Liver (tissue), 9 donors: ENCODE results near the gene NFIA. TPM values are rescaled to one million over a fixed set of nuclear protein-coding genes. Genes with fewer than 3 reads are reported as not detected.
A peak's percentile ranks its signal among the peaks of the same experiment; 100 is the strongest.

Experiments
- DNase-seq: peaks from one replicate; pipeline ENCODE4 v3.0.0-alpha.2; 2017; ENCODE audit warnings: low spot score
- H3K27ac ChIP-seq, 2 donors: one replicate each; pipeline ENCODE4 v1.7.0; 2013; ENCODE audit warnings: inconsistent platforms in 2 of 2, low read length in 2 of 2, control low read depth in 1 of 2, low read depth in 1 of 2, mild to moderate bottlenecking in 1 of 2
- H3K27me3 ChIP-seq, 4 donors: one replicate each; pipeline versions ENCODE4 v1.6.1 to v1.7.0; 2013; ENCODE audit warnings: low read length in 3 of 4, inconsistent platforms in 1 of 4, mild to moderate bottlenecking in 1 of 4, moderate library complexity in 1 of 4; ENCODE audit not compliant: control insufficient read depth in 4 of 4, insufficient read depth in 4 of 4
- H3K36me3 ChIP-seq, 4 donors: one replicate each; pipeline versions ENCODE4 v1.6.1 to v1.7.0; 2013; ENCODE audit warnings: low read length in 3 of 4, mild to moderate bottlenecking in 3 of 4, low read depth in 1 of 4, moderate library complexity in 1 of 4; ENCODE audit not compliant: control insufficient read depth in 4 of 4, insufficient read depth in 3 of 4
- H3K4me1 ChIP-seq, 4 donors: one replicate each; pipeline versions ENCODE4 v1.6.1 to v1.7.0; 2013; ENCODE audit warnings: low read length in 3 of 4, mild to moderate bottlenecking in 3 of 4, moderate library complexity in 1 of 4; ENCODE audit not compliant: control insufficient read depth in 4 of 4, insufficient read depth in 4 of 4
- H3K4me3 ChIP-seq, 3 donors: one replicate each; pipeline versions ENCODE4 v1.6.1 to v1.7.0; 2013; ENCODE audit warnings: low read length in 3 of 3, control low read depth in 1 of 3, low read depth in 1 of 3, mild to moderate bottlenecking in 1 of 3
- H3K9ac ChIP-seq, 2 donors: one replicate each; pipeline ENCODE4 v1.7.0; 2013; ENCODE audit warnings: low read length in 2 of 2, mild to moderate bottlenecking in 2 of 2, moderate library complexity in 2 of 2, control low read depth in 1 of 2, low read depth in 1 of 2
- H3K9me3 ChIP-seq, 4 donors: one replicate each; pipeline versions ENCODE4 v1.6.1 to v1.7.0; 2013; ENCODE audit warnings: low read length in 3 of 4; ENCODE audit not compliant: control insufficient read depth in 4 of 4
- CTCF ChIP-seq: fragments of 150-350 bp; IDR thresholded peaks from 2 replicates; pipeline ENCODE4 v1.5.1; 2017; ENCODE audit warnings: improper control_type of control experiment, low read depth, low read length; ENCODE audit not compliant: missing input control
- FOXA1 ChIP-seq: IDR thresholded peaks from 2 replicates; pipeline ENCODE4 v1.6.1; 2016; ENCODE audit warnings: antibody characterized with exemption
- GABPA ChIP-seq, 2 donors: IDR thresholded peaks in 1 of 2; conservative IDR thresholded peaks in 1 of 2; 2 replicates each; pipeline ENCODE4 v1.6.1; 2016; ENCODE audit warnings: antibody characterized with exemption in 2 of 2, mild to moderate bottlenecking in 1 of 2, moderate library complexity in 1 of 2
- HNF4A ChIP-seq, 2 donors: conservative IDR thresholded peaks; 2 replicates each; pipeline ENCODE4 v1.6.1; 2016; ENCODE audit warnings: antibody characterized with exemption in 2 of 2, mild to moderate bottlenecking in 2 of 2
- JUND ChIP-seq, 2 donors: IDR thresholded peaks; 2 replicates each; pipeline ENCODE4 v1.6.1; 2016; ENCODE audit warnings: antibody characterized with exemption in 2 of 2
- MAX ChIP-seq: IDR thresholded peaks from 2 replicates; pipeline ENCODE4 v1.6.1; 2016; ENCODE audit warnings: antibody characterized with exemption
- NR2F2 ChIP-seq: IDR thresholded peaks from 2 replicates; pipeline ENCODE4 v1.6.1; 2016; ENCODE audit warnings: antibody characterized with exemption
- RAD21 ChIP-seq, 2 donors: IDR thresholded peaks; 2 replicates each; pipeline ENCODE4 v1.6.1; 2016; ENCODE audit warnings: antibody characterized with exemption in 2 of 2, mild to moderate bottlenecking in 2 of 2
- RXRA ChIP-seq, 2 donors: IDR thresholded peaks; 2 replicates each; pipeline ENCODE4 v1.6.1; 2017 to 2018; ENCODE audit warnings: antibody characterized with exemption in 2 of 2, mild to moderate bottlenecking in 1 of 2
- SP1 ChIP-seq: IDR thresholded peaks from 2 replicates; pipeline ENCODE4 v1.6.1; 2018; ENCODE audit warnings: antibody characterized with exemption, mild to moderate bottlenecking
- TAF1 ChIP-seq: conservative IDR thresholded peaks from 2 replicates; pipeline ENCODE4 v1.6.1; 2016; ENCODE audit warnings: antibody characterized with exemption, mild to moderate bottlenecking
- YY1 ChIP-seq: IDR thresholded peaks from 2 replicates; pipeline ENCODE4 v1.6.1; 2016; ENCODE audit warnings: antibody characterized with exemption, mild to moderate bottlenecking
- WGBS: extraction: QIAGEN DNeasy Blood & Tissue Kit; methylation state at CpG from one replicate; pipeline ENCODE4 v1.1.7; 2013; 5-methylcytosine and 5-hydroxymethylcytosine counted together
- polyA plus RNA-seq, 2 donors: library from polyadenylated mRNA; stranded (reverse) in 1 of 2; unstranded in 1 of 2; fragments of 200-250 nt in 1 of 2; fragments of >200 nt in 1 of 2; fragmentation: Nextera tagmentation in 1 of 2; extraction: Ambion mirVana in 1 of 2; gene quantifications; one replicate each; pipeline versions ENCODE4 v1.2.1 to v1.2.3, GENCODE V29; 2013 to 2015
- total RNA-seq, 2 donors: library from RNA; depleted of rRNA; stranded (reverse); fragments of >200 nt; gene quantifications; one replicate each; pipeline ENCODE4 v1.2.3, GENCODE V29; 2014
- TF ChIP-seq, protein P1 (sequence below): IDR thresholded peaks from 2 replicates; pipeline ENCODE4 v1.6.1; 2016; ENCODE audit warnings: antibody characterized with exemption
- TF ChIP-seq, protein P2 (sequence below): IDR thresholded peaks from 2 replicates; pipeline ENCODE4 v1.6.1; 2016; ENCODE audit warnings: antibody characterized with exemption
- donor health status: healthy.
- donor health status: healthy.
- donor health status: healthy.
- donor health status: healthy.
- donor health status: healthy.

The NFIA gene
- total and polyA plus RNA-seq, 4 donors: 6.8 to 53.7 (median 22.2) TPM

- TF ChIP-seq, protein P1, sequence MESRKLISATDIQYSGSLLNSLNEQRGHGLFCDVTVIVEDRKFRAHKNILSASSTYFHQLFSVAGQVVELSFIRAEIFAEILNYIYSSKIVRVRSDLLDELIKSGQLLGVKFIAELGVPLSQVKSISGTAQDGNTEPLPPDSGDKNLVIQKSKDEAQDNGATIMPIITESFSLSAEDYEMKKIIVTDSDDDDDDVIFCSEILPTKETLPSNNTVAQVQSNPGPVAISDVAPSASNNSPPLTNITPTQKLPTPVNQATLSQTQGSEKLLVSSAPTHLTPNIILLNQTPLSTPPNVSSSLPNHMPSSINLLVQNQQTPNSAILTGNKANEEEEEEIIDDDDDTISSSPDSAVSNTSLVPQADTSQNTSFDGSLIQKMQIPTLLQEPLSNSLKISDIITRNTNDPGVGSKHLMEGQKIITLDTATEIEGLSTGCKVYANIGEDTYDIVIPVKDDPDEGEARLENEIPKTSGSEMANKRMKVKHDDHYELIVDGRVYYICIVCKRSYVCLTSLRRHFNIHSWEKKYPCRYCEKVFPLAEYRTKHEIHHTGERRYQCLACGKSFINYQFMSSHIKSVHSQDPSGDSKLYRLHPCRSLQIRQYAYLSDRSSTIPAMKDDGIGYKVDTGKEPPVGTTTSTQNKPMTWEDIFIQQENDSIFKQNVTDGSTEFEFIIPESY: peak; percentile 62
- TF ChIP-seq CTCF (no peak), FOXA1 (no peak), HNF4A (conservative IDR thresholded peaks at IDR 0.05) (peak; percentile 87 to 89), SP1 (peak; percentile 59)
These were observed 40.0 kb downstream of the NFIA start (continued) for GRCh38 chr1:61122389-61122788.

DNA sequence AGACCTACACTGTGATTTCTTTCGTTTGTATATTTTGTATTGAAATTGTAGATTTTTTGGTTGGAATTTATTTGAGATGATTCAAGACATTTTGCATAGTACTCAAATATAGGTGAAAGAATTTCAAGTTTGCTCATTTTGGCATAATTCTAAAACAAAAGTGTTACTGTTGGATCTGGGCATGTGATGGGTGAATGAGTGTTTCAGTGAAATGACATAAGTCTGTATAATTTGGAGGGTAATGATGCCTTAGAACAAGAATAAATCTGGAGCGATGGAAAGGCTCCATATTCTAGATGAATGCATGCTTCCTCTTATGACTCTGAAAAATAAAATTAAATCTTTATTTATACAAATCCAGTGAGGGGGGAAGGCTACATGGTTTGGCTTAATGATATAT, 41.0 kb downstream of the NFIA start:
- peak overlapping the region; percentile 47 to 78 for H3K27ac ChIP-seq
- no peak overlapping the region for H3K4me3 ChIP-seq
- H3K9me3 ChIP-seq: no peaks in the 10 kb centered on the region
- WGBS: 84% methylated on average over 2 of the region's 2 CpGs
- DNase-seq: no peak
- no peaks in the 10 kb centered on the region for H3K36me3 ChIP-seq
- no peaks in the 10 kb centered on the region for H3K27me3 ChIP-seq
- no peak overlapping the region for H3K9ac ChIP-seq
- peaks cover 13 to 72% (median 61%) of the 10 kb centered on the region in 4 donors for H3K4me1 ChIP-seq
- TF ChIP-seq JUND (IDR thresholded peaks at IDR 0.05): no peak
- TF ChIP-seq SP1: no peak
- no peak for TF ChIP-seq HNF4A (conservative IDR thresholded peaks at IDR 0.05)
- TF ChIP-seq MAX: no peak
- TF ChIP-seq GABPA (IDR thresholded peaks at IDR 0.05 in 1 of 2, conservative IDR thresholded peaks at IDR 0.05 in 1 of 2): no peak
- TF ChIP-seq RXRA (IDR thresholded peaks at IDR 0.05): no peak
- TF ChIP-seq RAD21 (IDR thresholded peaks at IDR 0.05): no peak
- TF ChIP-seq TAF1: no peak
- TF ChIP-seq YY1: no peak
- no peak for TF ChIP-seq FOXA1
- no peak for TF ChIP-seq NR2F2
- TF ChIP-seq, protein P2, sequence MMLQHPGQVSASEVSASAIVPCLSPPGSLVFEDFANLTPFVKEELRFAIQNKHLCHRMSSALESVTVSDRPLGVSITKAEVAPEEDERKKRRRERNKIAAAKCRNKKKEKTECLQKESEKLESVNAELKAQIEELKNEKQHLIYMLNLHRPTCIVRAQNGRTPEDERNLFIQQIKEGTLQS: no peak
- TF ChIP-seq, protein P1: no peak

GRCh38 chr1:61124078-61124477, 41.7 kb downstream of the NFIA start:
- TF ChIP-seq RAD21 (IDR thresholded peaks at IDR 0.05) (no peak), HNF4A (conservative IDR thresholded peaks at IDR 0.05) (no peak), TAF1 (no peak)
- TF ChIP-seq, protein P1: no peak
- Histone ChIP-seq H3K9ac (no peak overlapping the region), H3K4me3 (no peak overlapping the region), H3K4me1 (peaks cover 9 to 66% (median 55%) of the 10 kb centered on the region in 4 donors), H3K27me3 (no peaks in the 10 kb centered on the region), H3K9me3 (no peaks in the 10 kb centered on the region), H3K36me3 (no peaks in the 10 kb centered on the region), H3K27ac (no peak overlapping the region)
- WGBS: 73% methylated on average over 2 of the region's 2 CpGs
- DNase-seq: no peak
